Calu3 (cell line): Measurements from ENCODE around the gene ARFIP1. TPM values are rescaled to one million over a fixed set of nuclear protein-coding genes. Genes with fewer than 3 reads are reported as not detected.
"Not testable (repeated sequence)": the region's sequence is repeated elsewhere in the genome, so short reads cannot be mapped to it uniquely, and the experiment has no call there.

Experiments used
- BruUV-seq: library from RNA; stranded (reverse); fragments of 400-500 nt; replicated peaks from 2 replicates; lab custom pipeline; 2021; lab: Mats Ljungman, UMichigan
- CTCF ChIA-PET: fragments of 300-600 bp; sonication (Branson Sonifier 250); formaldehyde crosslinking; loops from one replicate; lab custom pipeline; 2022; ENCODE audit warnings: antibody characterized with exemption; lab: Charles Lee
- DNase-seq: peaks from one replicate; pipeline ENCODE4 v3.0.0; 2022
- H3K27ac Mint-ChIP-seq: one replicate; pipeline ENCODE4 v1.8.0; 2022; ENCODE audit warnings: mixed read lengths; ENCODE audit not compliant: unreplicated experiment
- H3K27me3 Mint-ChIP-seq: one replicate; pipeline ENCODE4 v1.8.0; 2022; ENCODE audit warnings: mixed read lengths; ENCODE audit not compliant: unreplicated experiment
- H3K36me3 Mint-ChIP-seq: one replicate; pipeline ENCODE4 v1.8.0; 2022; ENCODE audit warnings: mild to moderate bottlenecking, moderate library complexity, mixed read lengths; ENCODE audit not compliant: insufficient read depth, unreplicated experiment
- H3K4me1 Mint-ChIP-seq: one replicate; pipeline ENCODE4 v1.8.0; 2022; ENCODE audit warnings: mild to moderate bottlenecking, low read depth, mixed read lengths; ENCODE audit not compliant: unreplicated experiment
- H3K4me3 Mint-ChIP-seq: one replicate; pipeline ENCODE4 v1.8.0; 2022; ENCODE audit warnings: mild to moderate bottlenecking, low read depth, moderate library complexity, mixed read lengths; ENCODE audit not compliant: unreplicated experiment
- H3K9me3 Mint-ChIP-seq: one replicate; pipeline ENCODE4 v1.8.0; 2022; ENCODE audit warnings: low read depth, mixed read lengths; ENCODE audit not compliant: unreplicated experiment
- CTCF ChIP-seq: fragments of 200-600 bp; IDR thresholded peaks from one replicate; pipeline ENCODE4 v1.8.0; 2022; ENCODE audit warnings: antibody characterized with exemption; ENCODE audit not compliant: unreplicated experiment
- intact Hi-C: fragments of 100-400 bp; cut with micrococcal nuclease; formaldehyde crosslinking; loops from one replicate; pipeline ENCODE4 v1.10.0; 2022; ENCODE audit not compliant: unreplicated experiment
- total RNA-seq: library from RNA; stranded (reverse); gene quantifications from 2 replicates; pipeline ENCODE4 v1.2.3, GENCODE V29; 2022

ARFIP1 gene
- total RNA-seq, 1 experiment from 2014 or later, result 35.5 TPM

GRCh38 chr4:152858934-152859333 is 79.2 kb downstream of the ARFIP1 start:
- TF ChIP-seq CTCF, result no peak
- Mint-ChIP-seq H3K27ac (no peak overlapping the region), H3K4me1 (no peaks in the 10 kb centered on the region), H3K36me3 (peaks cover under 1% of the 10 kb centered on the region), H3K4me3 (no peak overlapping the region), H3K27me3 (no peaks in the 10 kb centered on the region), H3K9me3 (no peaks in the 10 kb centered on the region)
- no peak for DNase-seq
- CTCF ChIA-PET, result no interaction called here
- no TSS peak for BruUV-seq
- intact Hi-C loops, result loop anchor here (10.0 kb wide), 1 partner anchor 76 kb away; the partner anchor contains the start of gene FHDC1

- no peak for TF ChIP-seq CTCF
- CTCF ChIA-PET, result no interaction called here
- H3K4me1 Mint-ChIP-seq, result no peaks in the 10 kb centered on the region
- no peak for DNase-seq
- no peak overlapping the region for H3K4me3 Mint-ChIP-seq
- intact Hi-C loops, result no loop called here
- no TSS peak for BruUV-seq
- H3K27me3 Mint-ChIP-seq, result no peaks in the 10 kb centered on the region
- no peak overlapping the region for H3K27ac Mint-ChIP-seq
- H3K36me3 Mint-ChIP-seq, result peaks cover 5% of the 10 kb centered on the region
- H3K9me3 Mint-ChIP-seq, result no peaks in the 10 kb centered on the region
Observed at GRCh38 chr4:152860046-152860445, 80.3 kb downstream of the ARFIP1 start.

GRCh38 chr4:152862608-152863007 is 82.9 kb downstream of the ARFIP1 start:
- no TSS peak for BruUV-seq
- DNase-seq, result no peak

GRCh38 chr4:152864361-152864760 is 84.6 kb downstream of the ARFIP1 start:
- CTCF ChIA-PET, result no interaction called here
- H3K36me3 Mint-ChIP-seq, result peaks cover 5% of the 10 kb centered on the region
- no peaks in the 10 kb centered on the region for H3K9me3 Mint-ChIP-seq
- no peak for DNase-seq
- intact Hi-C loops, result no loop called here
- no peaks in the 10 kb centered on the region for H3K4me1 Mint-ChIP-seq
- no peak for TF ChIP-seq CTCF
- no TSS peak for BruUV-seq
- no peak overlapping the region for H3K4me3 Mint-ChIP-seq
- H3K27ac Mint-ChIP-seq, result no peak overlapping the region
- H3K27me3 Mint-ChIP-seq, result no peaks in the 10 kb centered on the region

More at GRCh38 chr4:152862608-152863007, 82.9 kb downstream of the ARFIP1 start:
- peaks cover 5% of the 10 kb centered on the region for H3K36me3 Mint-ChIP-seq
- intact Hi-C loops, result no loop called here
- H3K4me3 Mint-ChIP-seq, result no peak overlapping the region
- no peak for TF ChIP-seq CTCF
- H3K4me1 Mint-ChIP-seq, result no peaks in the 10 kb centered on the region
- no peaks in the 10 kb centered on the region for H3K9me3 Mint-ChIP-seq
- no peak overlapping the region for H3K27ac Mint-ChIP-seq
- CTCF ChIA-PET, result no interaction called here
- H3K27me3 Mint-ChIP-seq, result no peaks in the 10 kb centered on the region

- H3K27me3 Mint-ChIP-seq, H3K4me3 Mint-ChIP-seq, intact Hi-C loops, H3K9me3 Mint-ChIP-seq, BruUV-seq, H3K27ac Mint-ChIP-seq, H3K36me3 Mint-ChIP-seq, DNase-seq, H3K4me1 Mint-ChIP-seq, CTCF ChIA-PET: not testable (repeated sequence)
Observed at GRCh38 chr4:152866432-152866993, 86.8 kb downstream of the ARFIP1 start.
